Measurements from ENCODE around the gene RUFY3.
"Not testable (repeated sequence)": the region's sequence is repeated elsewhere in the genome, so short reads cannot be mapped to it uniquely, and the experiment has no call there.

- TF ChIP-seq, protein P1, sequence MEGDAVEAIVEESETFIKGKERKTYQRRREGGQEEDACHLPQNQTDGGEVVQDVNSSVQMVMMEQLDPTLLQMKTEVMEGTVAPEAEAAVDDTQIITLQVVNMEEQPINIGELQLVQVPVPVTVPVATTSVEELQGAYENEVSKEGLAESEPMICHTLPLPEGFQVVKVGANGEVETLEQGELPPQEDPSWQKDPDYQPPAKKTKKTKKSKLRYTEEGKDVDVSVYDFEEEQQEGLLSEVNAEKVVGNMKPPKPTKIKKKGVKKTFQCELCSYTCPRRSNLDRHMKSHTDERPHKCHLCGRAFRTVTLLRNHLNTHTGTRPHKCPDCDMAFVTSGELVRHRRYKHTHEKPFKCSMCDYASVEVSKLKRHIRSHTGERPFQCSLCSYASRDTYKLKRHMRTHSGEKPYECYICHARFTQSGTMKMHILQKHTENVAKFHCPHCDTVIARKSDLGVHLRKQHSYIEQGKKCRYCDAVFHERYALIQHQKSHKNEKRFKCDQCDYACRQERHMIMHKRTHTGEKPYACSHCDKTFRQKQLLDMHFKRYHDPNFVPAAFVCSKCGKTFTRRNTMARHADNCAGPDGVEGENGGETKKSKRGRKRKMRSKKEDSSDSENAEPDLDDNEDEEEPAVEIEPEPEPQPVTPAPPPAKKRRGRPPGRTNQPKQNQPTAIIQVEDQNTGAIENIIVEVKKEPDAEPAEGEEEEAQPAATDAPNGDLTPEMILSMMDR (IDR thresholded peaks at IDR 0.05), result peak in 1 of 6 experiments; percentile 11
- not testable (repeated sequence) for TF ChIP-seq POLR2A (IDR thresholded peaks at IDR 0.05)
Observed at GRCh38 chr4:70735915-70736314, 14.2 kb downstream of the RUFY3 start.

Measured in adrenal gland (tissue), 5 donors.